NCI-H1048 (cell line): ENCODE results near the gene PNPLA5.

Experiments used
- DNase-seq: peaks from one replicate; lab custom pipeline; 2025; lab: John Stamatoyannopoulos, UW

PNPLA5 gene

GRCh38 chr22:43854786-43855271 lies 37.0 kb downstream of the PNPLA5 start:
- DNase-seq = no peak

GRCh38 chr22:43854121-43854785 lies 37.6 kb downstream of the PNPLA5 start:
- DNase-seq = no peak

DNA sequence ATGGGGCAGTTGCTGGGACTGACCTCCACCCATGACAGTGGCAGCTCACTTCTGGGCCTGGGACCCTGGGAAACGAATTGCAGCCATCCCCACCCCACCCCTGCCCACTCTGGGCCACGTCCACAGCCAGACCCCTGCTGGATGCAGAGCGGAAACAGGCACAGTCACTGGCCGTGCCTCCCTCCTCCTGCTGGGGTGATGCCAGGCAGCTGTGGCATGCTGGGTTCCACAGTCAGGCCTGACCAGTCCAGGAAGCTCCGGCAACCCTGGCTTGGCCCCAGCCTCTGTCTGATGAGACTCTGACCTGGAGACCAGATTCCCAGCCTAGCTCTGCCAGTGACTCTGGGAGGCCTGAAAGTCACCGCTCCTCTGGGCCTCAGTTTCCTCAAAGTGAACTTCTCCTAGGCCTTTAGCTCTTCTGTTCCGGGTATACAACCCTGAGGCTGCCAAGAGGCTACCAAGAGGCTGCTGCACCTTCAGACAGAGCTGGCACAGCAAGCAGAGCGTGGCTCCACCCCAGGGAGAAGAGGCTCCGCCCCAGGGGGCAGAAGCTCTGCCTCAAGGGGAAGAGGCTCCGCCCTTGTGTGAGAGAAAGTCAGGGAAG lies 38.4 kb downstream of the PNPLA5 start:
- no peak for DNase-seq

- DNase-seq = no peak
These were observed 39.1 kb downstream of the PNPLA5 start for GRCh38 chr22:43852573-43853327.

GRCh38 chr22:43851979-43852307 lies 39.9 kb downstream of the PNPLA5 start:
- DNase-seq = no peak

- DNase-seq = no peak
These were observed 40.5 kb downstream of the PNPLA5 start for GRCh38 chr22:43851058-43851978.

- no peak for DNase-seq
These were observed 41.3 kb downstream of the PNPLA5 start for GRCh38 chr22:43850529-43850928.

DNA sequence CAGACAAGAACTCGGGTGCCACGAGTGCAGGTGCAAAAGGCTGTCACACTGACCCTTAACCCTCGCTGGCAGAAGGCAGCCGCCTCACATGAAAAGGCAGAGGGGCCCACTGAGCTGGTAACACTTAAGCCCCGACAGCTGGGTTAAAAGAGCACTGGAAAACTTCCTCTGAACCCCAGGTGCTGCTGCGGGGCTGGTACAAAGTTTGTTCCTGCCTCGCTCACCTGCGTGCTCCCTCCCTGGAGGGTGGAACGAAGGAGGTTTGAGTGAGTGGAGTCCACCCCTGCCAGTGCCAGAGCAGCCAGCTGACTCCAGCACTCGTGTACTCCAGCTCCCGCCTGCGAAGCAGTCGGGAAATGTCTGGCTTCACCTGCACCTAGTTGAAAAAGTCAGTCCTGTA lies 42.1 kb downstream of the PNPLA5 start:
- no peak for DNase-seq

- no peak for DNase-seq
These were observed 43.2 kb downstream of the PNPLA5 start for GRCh38 chr22:43848366-43849171.

DNA sequence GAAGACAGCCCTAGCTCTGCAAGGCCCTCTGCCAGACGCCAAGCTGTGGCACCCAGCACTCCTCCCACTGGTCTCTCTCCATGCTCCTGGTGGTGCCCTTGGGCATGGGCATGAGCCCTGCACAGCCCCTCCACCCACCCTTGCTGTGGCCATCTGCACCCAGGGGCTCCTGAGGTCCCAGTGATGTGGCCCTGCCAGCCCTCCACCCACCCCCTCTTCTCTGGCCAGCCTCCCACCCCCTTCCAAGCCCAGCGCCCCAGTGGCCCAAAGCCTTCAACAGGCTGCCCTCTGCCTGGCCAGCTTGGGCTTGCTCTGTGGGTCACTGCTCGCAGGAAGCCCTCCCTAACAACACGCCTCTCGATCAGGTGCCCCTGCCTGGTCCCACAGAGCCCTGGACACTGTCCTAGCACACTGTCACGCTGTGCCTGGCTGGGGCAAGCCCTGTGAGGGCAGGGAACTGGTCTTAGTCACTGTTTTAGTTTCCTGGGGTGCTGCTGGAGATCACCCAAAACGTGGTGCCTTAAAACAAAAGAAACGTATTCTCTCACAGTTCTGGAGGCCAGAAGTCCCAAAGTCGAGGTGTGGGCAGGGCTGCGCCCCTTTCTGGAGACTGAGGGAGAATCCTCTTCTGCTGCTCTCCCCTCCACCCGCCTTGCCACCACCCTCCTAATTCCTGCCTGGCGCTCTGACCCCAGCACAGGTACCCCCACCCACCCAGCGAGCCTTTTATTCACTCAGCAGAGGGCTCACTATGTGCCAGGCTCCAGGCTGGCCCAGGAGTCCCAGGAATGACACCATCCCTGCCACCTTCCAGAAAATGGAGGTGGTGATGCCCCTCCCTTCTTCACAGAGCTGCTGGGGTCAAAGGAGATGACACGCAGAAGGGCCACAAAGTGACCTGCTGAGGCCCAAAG lies 44.2 kb downstream of the PNPLA5 start:
- no peak for DNase-seq

GRCh38 chr22:43846966-43847365 lies 44.8 kb downstream of the PNPLA5 start:
- no peak for DNase-seq

DNA sequence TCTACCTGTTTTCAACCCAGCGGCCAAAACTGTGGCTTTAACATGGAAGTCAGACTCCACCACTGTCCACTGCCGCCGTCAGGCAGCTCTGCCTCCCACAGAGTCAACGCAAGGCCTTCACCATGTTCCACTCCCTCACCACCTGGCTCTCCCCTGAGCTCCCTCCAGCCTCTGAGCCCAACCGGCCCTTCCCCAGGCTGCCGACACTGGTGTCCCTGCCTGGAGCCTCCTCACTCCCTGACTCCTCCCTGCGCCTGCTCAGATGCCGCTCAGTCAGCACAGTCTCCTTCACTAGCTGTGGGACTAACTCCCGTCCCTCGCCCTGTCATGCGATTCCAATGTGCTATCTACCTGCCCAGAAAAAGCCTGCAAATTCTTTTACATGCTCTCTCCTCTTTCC lies 45.8 kb downstream of the PNPLA5 start:
- DNase-seq = no peak

DNA sequence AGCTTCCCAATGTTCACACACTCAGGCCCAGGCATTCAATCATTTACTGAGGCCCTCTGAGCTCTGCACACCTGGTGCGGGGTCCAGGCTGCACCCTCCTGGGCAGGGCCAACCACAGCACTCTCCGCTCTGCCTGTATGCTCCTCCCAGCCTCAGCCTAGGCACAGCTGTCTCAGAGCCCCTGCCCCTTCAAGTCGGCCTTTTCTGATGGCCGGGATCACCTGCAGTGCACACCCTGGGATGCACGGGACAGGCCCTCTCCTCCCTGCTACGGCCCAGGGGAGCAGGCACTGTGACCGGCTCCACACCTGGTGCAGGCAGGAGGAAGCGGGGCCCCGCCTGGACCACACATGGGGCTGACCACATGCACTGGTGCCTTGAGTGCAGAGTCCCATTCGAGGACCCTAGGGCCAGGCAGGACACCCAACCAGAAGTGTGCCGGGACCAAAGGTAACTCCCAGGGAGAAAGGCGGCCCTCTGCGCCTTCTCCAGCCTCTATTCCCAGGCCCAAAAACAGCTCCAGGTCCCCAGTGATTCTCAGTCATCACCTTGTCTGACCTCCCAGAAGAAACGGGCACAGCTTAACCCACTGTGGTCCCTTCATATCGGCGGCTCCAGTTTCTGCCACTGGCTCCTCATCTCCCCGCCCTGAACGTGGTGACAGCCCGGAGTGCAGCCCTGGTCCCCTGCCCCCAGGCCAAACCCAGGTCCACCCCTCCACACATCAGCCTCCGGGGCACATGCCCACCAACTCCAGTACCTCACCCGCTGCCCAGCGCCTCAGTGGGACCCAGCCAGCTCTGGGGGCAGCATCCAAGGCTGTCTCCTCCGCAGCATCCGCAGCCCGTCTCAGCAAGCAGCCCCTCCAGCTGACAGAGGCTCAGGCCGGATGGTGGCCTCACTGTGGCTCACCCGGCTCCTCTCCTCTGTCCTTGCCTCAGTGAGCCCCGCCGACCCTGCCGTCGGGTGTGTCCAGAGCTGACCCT lies 47.0 kb downstream of the PNPLA5 start:
- no peak for DNase-seq

DNA sequence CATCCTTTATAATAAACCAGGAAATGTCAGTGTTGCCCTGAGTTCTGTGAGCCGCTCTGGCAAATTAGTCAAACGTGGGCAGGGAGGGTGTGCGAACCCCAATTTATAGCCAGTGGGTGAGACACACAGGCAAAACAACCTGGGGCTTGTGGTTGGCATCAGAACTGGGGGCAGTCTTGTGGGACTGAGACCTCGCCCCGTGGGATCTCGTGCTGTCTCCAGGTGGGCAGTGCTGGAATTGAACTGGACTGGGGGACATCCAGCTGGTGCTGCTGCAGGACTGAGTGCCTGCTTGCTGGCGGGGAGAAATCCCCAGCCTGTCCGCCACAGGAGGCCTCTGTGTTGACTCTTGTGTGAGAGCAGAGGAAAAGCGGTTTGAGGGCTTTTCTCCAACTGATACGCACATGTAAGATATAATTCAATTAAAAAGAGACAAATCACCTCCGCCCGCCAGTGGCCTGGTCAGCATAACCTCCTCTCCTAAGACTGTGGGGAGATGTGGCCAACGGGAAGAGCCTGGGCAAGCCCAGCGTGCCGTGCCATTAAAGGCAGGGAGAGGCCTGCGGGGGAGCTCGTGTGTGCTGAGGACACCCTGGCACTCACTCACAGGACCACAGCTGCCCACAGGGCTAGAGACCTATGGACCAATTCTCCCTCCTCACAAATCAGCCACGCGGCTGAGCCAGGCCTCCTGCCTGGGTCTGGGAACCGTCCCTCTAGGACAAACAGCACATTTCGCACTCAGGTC lies 47.9 kb downstream of the PNPLA5 start:
- no peak for DNase-seq

DNA sequence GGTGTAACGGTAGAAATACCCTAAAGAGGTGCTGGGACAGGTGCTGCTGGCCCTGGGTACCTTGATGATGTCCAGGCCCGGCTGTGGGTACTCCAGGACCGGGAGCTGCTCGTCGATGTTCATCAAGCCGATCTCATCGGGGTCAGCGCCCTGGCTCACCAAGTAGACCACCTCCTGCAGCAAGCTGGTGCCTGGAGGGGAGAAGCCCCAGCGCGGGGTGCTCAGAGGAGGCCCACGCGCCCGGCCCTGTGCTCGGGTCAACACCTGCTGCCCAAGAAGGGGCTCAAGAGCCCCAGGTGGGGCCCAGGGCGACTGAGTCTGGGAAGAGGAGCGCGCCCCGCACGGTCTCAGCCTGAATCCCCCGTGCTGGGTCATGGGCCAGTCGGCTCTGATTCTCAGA lies 50.1 kb downstream of the PNPLA5 start:
- no peak for DNase-seq

DNA sequence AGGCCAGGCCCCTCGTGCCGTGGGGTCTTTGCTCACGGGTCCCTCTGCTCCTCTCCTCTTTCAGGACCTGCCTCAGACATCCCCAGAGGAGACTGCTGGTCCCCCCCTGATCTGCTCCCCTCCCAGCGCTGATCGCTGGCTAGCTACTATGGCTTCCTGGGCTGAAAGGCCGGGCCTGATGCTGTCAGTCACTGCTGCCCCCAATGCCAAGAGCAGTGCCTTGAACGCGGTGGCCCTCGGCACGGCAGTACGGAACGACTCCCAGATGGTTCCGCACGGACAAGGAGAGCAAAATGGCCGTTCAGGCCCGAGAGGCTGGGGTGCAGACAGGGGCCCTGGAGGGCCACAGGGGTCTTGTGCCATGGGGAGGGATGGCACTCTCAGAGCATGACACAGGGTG lies 51.0 kb downstream of the PNPLA5 start:
- DNase-seq = no peak

GRCh38 chr22:43840431-43840830 lies 51.4 kb downstream of the PNPLA5 start:
- no peak for DNase-seq

GRCh38 chr22:43839781-43840180 lies 52.0 kb downstream of the PNPLA5 start:
- no peak for DNase-seq
